IMR-90 (cell line): ENCODE results near the gene MLH3. TPM values are rescaled to one million over a fixed set of nuclear protein-coding genes. Genes with fewer than 3 reads are reported as not detected.
A peak's percentile ranks its signal among the peaks of the same experiment; 100 is the strongest.

Source experiments
- ATAC-seq: fragments of 200-7000 bp; cut with Tn5 transposase; 2 replicates; pipeline ENCODE4 v1.9.1; 2020; ENCODE audit warnings: low read depth, mild to moderate bottlenecking, moderate library complexity
- BruUV-seq: library from RNA; stranded (reverse); fragments of 400-500 nt; replicated peaks from 2 replicates; lab custom pipeline; 2021; lab: Mats Ljungman, UMichigan
- CTCF ChIA-PET: fragments of 300-600 bp; formaldehyde crosslinking; extraction: SDS; loops from one replicate; lab custom pipeline; 2021; ENCODE audit warnings: antibody characterized with exemption; lab: Yijun Ruan, JAX
- POLR2A ChIA-PET: fragments of 300-600 bp; sonication (Branson Sonifier 250); formaldehyde crosslinking; loops from one replicate; lab custom pipeline; 2022; ENCODE audit warnings: antibody characterized with exemption; ENCODE audit not compliant: unreplicated experiment; lab: Charles Lee
- DNase-seq: peaks from one replicate; pipeline ENCODE4 v3.0.0; 2013
- H2AFZ ChIP-seq: replicated peaks from 2 replicates; pipeline ENCODE3; 2013; ENCODE audit warnings: low read length, mild to moderate bottlenecking; ENCODE audit not compliant: poor library complexity
- H2AK5ac ChIP-seq: 2 replicates; pipeline ENCODE4 v1.6.1; 2013; ENCODE audit warnings: low read depth, low read length, inconsistent platforms
- H2AK9ac ChIP-seq: replicated peaks from 2 replicates; pipeline ENCODE3; 2013; ENCODE audit warnings: mild to moderate bottlenecking, low read depth, low read length, moderate library complexity; ENCODE audit not compliant: poor library complexity
- H2BK120ac ChIP-seq: 2 replicates; pipeline ENCODE4 v1.6.1; 2013; ENCODE audit warnings: low read depth, low read length, inconsistent platforms
- H2BK15ac ChIP-seq: 3 replicates; pipeline ENCODE4 v1.6.1; 2013; ENCODE audit warnings: low read depth, low read length, inconsistent platforms
- H2BK20ac ChIP-seq: 2 replicates; pipeline ENCODE4 v1.6.1; 2013; ENCODE audit warnings: low read depth, mild to moderate bottlenecking, inconsistent platforms, low read length, moderate library complexity
- H2BK5ac ChIP-seq: 2 replicates; pipeline ENCODE4 v1.6.1; 2013; ENCODE audit warnings: mild to moderate bottlenecking, low read depth, low read length, inconsistent platforms; ENCODE audit not compliant: poor library complexity, severe bottlenecking
- H3K14ac ChIP-seq: replicated peaks from 2 replicates; pipeline ENCODE4 v1.6.1; 2013; ENCODE audit warnings: low read depth, low read length, inconsistent platforms
- H3K18ac ChIP-seq: 2 replicates; pipeline ENCODE4 v1.6.1; 2013; ENCODE audit warnings: low read depth, low read length, control low read depth
- H3K23ac ChIP-seq: 2 replicates; pipeline ENCODE4 v1.6.1; 2013; ENCODE audit warnings: low read depth, low read length, inconsistent platforms
- H3K27ac ChIP-seq: 2 replicates; pipeline ENCODE4 v1.5.1; 2013; ENCODE audit warnings: mild to moderate bottlenecking, control low read depth, low read length; ENCODE audit not compliant: insufficient read depth
- H3K27me3 ChIP-seq: 2 replicates; pipeline ENCODE4 v1.6.1; 2013; ENCODE audit warnings: low read length; ENCODE audit not compliant: control insufficient read depth, insufficient read depth
- H3K36me3 ChIP-seq: 2 replicates; pipeline ENCODE4 v1.6.1; 2013; ENCODE audit warnings: low read length, mixed read lengths; ENCODE audit not compliant: control insufficient read depth, insufficient read depth
- H3K4ac ChIP-seq: 2 replicates; pipeline ENCODE4 v1.6.1; 2013; ENCODE audit warnings: low read depth, low read length, inconsistent platforms
- H3K4me1 ChIP-seq: 2 replicates; pipeline ENCODE4 v1.6.1; 2013; ENCODE audit warnings: low read length, mixed read lengths; ENCODE audit not compliant: control insufficient read depth, insufficient read depth
- H3K4me2 ChIP-seq: 2 replicates; pipeline ENCODE4 v1.6.1; 2013; ENCODE audit warnings: low read depth, mild to moderate bottlenecking, control low read depth, low read length, moderate library complexity
- H3K4me3 ChIP-seq: 2 replicates; pipeline ENCODE4 v1.5.1; 2013; ENCODE audit warnings: low read depth, mild to moderate bottlenecking, control low read depth, low read length, moderate library complexity; ENCODE audit not compliant: insufficient read depth
- H3K56ac ChIP-seq: 2 replicates; pipeline ENCODE4 v1.6.1; 2013; ENCODE audit warnings: low read length, inconsistent platforms; ENCODE audit not compliant: insufficient read depth; ENCODE audit errors: extremely low read depth
- H3K79me1 ChIP-seq, 2 experiments: 2 replicates each; pipeline ENCODE4 v1.6.1; 2013; ENCODE audit warnings: low read length in 2 of 2, inconsistent platforms in 1 of 2, low read depth in 1 of 2
- H3K9ac ChIP-seq: 2 replicates; pipeline ENCODE4 v1.6.1; 2013; ENCODE audit warnings: low read depth, low read length, control low read depth
- H3K9me1 ChIP-seq: 2 replicates; pipeline ENCODE4 v1.6.1; 2013; ENCODE audit warnings: low read length, inconsistent platforms; ENCODE audit not compliant: insufficient read depth
- H3K9me3 ChIP-seq: 2 replicates; pipeline ENCODE4 v1.6.1; 2013; ENCODE audit warnings: low read length; ENCODE audit not compliant: control insufficient read depth, insufficient read depth
- H4K20me1 ChIP-seq: 2 replicates; pipeline ENCODE4 v1.6.1; 2013; ENCODE audit warnings: low read length, inconsistent platforms; ENCODE audit not compliant: insufficient read depth
- H4K5ac ChIP-seq: 2 replicates; pipeline ENCODE4 v1.6.1; 2013; ENCODE audit warnings: mild to moderate bottlenecking, low read depth, low read length, control low read depth
- H4K8ac ChIP-seq, 2 experiments: 2 replicates each; pipeline ENCODE4 v1.6.1; 2013; ENCODE audit warnings: low read depth in 2 of 2, low read length in 2 of 2, control low read depth in 1 of 2, inconsistent platforms in 1 of 2
- H4K91ac ChIP-seq: 2 replicates; pipeline ENCODE4 v1.6.1; 2013; ENCODE audit warnings: low read depth, low read length, inconsistent platforms; ENCODE audit not compliant: insufficient read depth
- MAFK ChIP-seq: IDR thresholded peaks from 2 replicates; pipeline ENCODE4 v1.6.1; 2012; ENCODE audit warnings: low read depth, low read length, improper control_type of control experiment
- POLR2A ChIP-seq: IDR thresholded peaks from 2 replicates; pipeline ENCODE4 v1.6.1; 2012; ENCODE audit warnings: mild to moderate bottlenecking, low read depth, low read length
- SMC3 ChIP-seq: fragments of 150-350 bp; IDR thresholded peaks from 2 replicates; pipeline ENCODE4 v1.6.1; 2016; ENCODE audit warnings: low read depth, mild to moderate bottlenecking, antibody characterized with exemption, low read length, moderate library complexity
- USF2 ChIP-seq: fragments of 150-350 bp; IDR thresholded peaks from 2 replicates; pipeline ENCODE4 v1.6.1; 2017; ENCODE audit warnings: mild to moderate bottlenecking, antibody characterized with exemption, low read length, low read depth
- WGBS, 2 experiments: methylation state at CpG; one replicate each; pipeline versions ENCODE4 v1.1.5 to v1.1.7; 2013; ENCODE audit warnings: missing lambda C conversion rate in 2 of 2; ENCODE audit not compliant: insufficient read length in 1 of 2; ENCODE audit errors: extremely low coverage in 2 of 2; 5-methylcytosine and 5-hydroxymethylcytosine counted together
- dilution Hi-C: fragments of 300-500 bp; cut with HindIII; formaldehyde crosslinking; loops from one replicate; pipeline ENCODE4 v1.14.3; 2018; ENCODE audit warnings: low sequenced_read_pairs; ENCODE audit not compliant: unreplicated experiment
- in situ Hi-C: fragments of 300-500 bp; cut with MboI; formaldehyde crosslinking; loops from 3 replicates; pipeline ENCODE4 v1.14.3; 2019; ENCODE audit warnings: low sequenced_read_pairs, inconsistent platforms, mixed read lengths
- intact Hi-C: fragments of 100-400 bp; cut with micrococcal nuclease; formaldehyde crosslinking; loops from 2 replicates; pipeline ENCODE4 v1.10.0; 2022
- polyA plus RNA-seq, 3 experiments: library from polyadenylated mRNA; depleted of rRNA; stranded (reverse); fragments of >200 nt; gene quantifications; 2 replicates each; pipeline ENCODE4 v1.2.3, GENCODE V29; 2012; ENCODE audit warnings: low replicate concordance in 1 of 3
- total RNA-seq: library from RNA; depleted of rRNA; stranded (reverse); fragments of >200 nt; gene quantifications from 2 replicates; pipeline ENCODE4 v1.2.3, GENCODE V29; 2012

MLH3 gene
- total and polyA plus RNA-seq, 2 of the 4 experiments (the other 2 are of a cell fraction), result 5.6 to 14.7 TPM

- no TSS peak for BruUV-seq
- Histone ChIP-seq H2AFZ (peak overlapping the region; percentile 19), H3K27me3 (peaks cover 2% of the 10 kb centered on the region; the same call in 1 of the 2 replicates), H3K18ac (no peak overlapping the region), H3K4me3 (no peak overlapping the region), H3K23ac (no peak overlapping the region), H4K5ac (no peak overlapping the region), H3K4me2 (no peak overlapping the region), H2BK120ac (no peak overlapping the region), H4K91ac (no peak overlapping the region), H3K79me1 (no peaks in the 10 kb centered on the region), H3K9ac (no peak overlapping the region), H3K9me3 (no peaks in the 10 kb centered on the region), H3K4me1 (peaks cover 15% of the 10 kb centered on the region), H2BK15ac (no peak overlapping the region), H2AK9ac (no peak overlapping the region), H3K9me1 (peaks cover 9% of the 10 kb centered on the region; the same call in 1 of the 2 replicates), H3K27ac (no peak overlapping the region), H2AK5ac (0 out of 2 replicates have a peak overlapping the region, but pooled peaks have one; percentile 10), H3K14ac (no peak overlapping the region), H4K8ac (no peak overlapping the region), H2BK5ac (no peak overlapping the region), H3K56ac (no peak overlapping the region), H3K36me3 (no peaks in the 10 kb centered on the region), H3K4ac (no peak overlapping the region), H2BK20ac (no peak overlapping the region), H4K20me1 (no peaks in the 10 kb centered on the region)
- no peak for TF ChIP-seq USF2
- TF ChIP-seq POLR2A, result no peak
- TF ChIP-seq MAFK, result no peak
- TF ChIP-seq SMC3, result no peak
- ATAC-seq (no peak), DNase-seq (no peak)
- ChIA-PET POLR2A (no interaction called here), CTCF (no interaction called here)
- WGBS, 2 experiments, result 60% methylated on average over 1 of the region's 6 CpGs; no CpG with 5 or more reads in 1 of the 2 experiments
- dilution Hi-C loops, result no loop called here
- intact Hi-C loops, result no loop called here
- in situ Hi-C loops, result no loop called here
These were observed 73.3 kb downstream of the MLH3 start for GRCh38 chr14:74977901-74978385.
